ENCODE measurements around the gene NAV1.

DNA sequence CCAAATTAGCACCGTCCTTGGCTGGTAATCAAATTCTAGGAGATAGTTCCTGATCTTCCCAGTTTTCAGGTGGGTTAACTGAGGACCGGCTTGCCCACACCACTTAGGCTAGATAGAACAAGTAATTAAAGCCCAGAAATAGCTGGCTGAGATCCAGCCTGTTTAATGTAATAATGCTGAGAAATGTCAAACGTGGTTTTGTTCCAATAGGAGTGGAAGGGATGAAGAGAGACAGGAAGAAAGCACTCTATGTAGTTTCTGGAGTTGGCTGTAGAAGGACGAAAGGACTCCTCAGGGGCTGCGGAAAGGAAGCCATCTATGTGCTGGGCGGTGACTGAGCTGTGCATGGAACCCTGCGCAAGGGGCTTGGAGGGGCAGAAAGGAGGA lies 18.6 kb downstream of the NAV1 start:
- TF ChIP-seq, protein P1, sequence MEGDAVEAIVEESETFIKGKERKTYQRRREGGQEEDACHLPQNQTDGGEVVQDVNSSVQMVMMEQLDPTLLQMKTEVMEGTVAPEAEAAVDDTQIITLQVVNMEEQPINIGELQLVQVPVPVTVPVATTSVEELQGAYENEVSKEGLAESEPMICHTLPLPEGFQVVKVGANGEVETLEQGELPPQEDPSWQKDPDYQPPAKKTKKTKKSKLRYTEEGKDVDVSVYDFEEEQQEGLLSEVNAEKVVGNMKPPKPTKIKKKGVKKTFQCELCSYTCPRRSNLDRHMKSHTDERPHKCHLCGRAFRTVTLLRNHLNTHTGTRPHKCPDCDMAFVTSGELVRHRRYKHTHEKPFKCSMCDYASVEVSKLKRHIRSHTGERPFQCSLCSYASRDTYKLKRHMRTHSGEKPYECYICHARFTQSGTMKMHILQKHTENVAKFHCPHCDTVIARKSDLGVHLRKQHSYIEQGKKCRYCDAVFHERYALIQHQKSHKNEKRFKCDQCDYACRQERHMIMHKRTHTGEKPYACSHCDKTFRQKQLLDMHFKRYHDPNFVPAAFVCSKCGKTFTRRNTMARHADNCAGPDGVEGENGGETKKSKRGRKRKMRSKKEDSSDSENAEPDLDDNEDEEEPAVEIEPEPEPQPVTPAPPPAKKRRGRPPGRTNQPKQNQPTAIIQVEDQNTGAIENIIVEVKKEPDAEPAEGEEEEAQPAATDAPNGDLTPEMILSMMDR (IDR thresholded peaks at IDR 0.05) = no peak
- TF ChIP-seq POLR2AphosphoS5 (IDR thresholded peaks at IDR 0.05) = no peak
- TF ChIP-seq POLR2A (IDR thresholded peaks at IDR 0.05) = no peak
